ENCODE data around the gene PPFIA1.
A peak's percentile ranks its signal among the peaks of the same experiment; 100 is the strongest.

PPFIA1 gene

GRCh38 chr11:70270104-70270876, at the start of gene PPFIA1:
Gene PPFIA1, plus strand, starts transcription at chr11:70270690. Its CDS starts 1,483 bp downstream, at chr11:70272173.
- peak; percentile 95 for DNase-seq

GRCh38 chr11:70220920-70221319, 49.6 kb upstream of the PPFIA1 start:
- DNase-seq = no peak

GRCh38 chr11:70225681-70226177, 44.8 kb upstream of the PPFIA1 start:
- no peak for DNase-seq

- DNase-seq = no peak
These were observed 44.3 kb upstream of the PPFIA1 start for GRCh38 chr11:70226183-70226582.

GRCh38 chr11:70226967-70227366, 43.5 kb upstream of the PPFIA1 start:
- no peak for DNase-seq

- no peak for DNase-seq
These were observed 40.8 kb upstream of the PPFIA1 start for GRCh38 chr11:70229737-70230136.

GRCh38 chr11:70230151-70230839, 40.2 kb upstream of the PPFIA1 start:
- DNase-seq = no peak

GRCh38 chr11:70230840-70231710, 39.4 kb upstream of the PPFIA1 start:
- DNase-seq = no peak

GRCh38 chr11:70233034-70233433, 37.5 kb upstream of the PPFIA1 start:
- DNase-seq = no peak

- no peak for DNase-seq
These were observed 37.0 kb upstream of the PPFIA1 start for GRCh38 chr11:70233511-70233934.

- DNase-seq = no peak
These were observed 36.5 kb upstream of the PPFIA1 start for GRCh38 chr11:70233962-70234361.

- no peak for DNase-seq
These were observed 30.2 kb upstream of the PPFIA1 start for GRCh38 chr11:70240337-70240736.

GRCh38 chr11:70241709-70242108, 28.8 kb upstream of the PPFIA1 start:
- DNase-seq = no peak

- no peak for DNase-seq
These were observed 27.6 kb upstream of the PPFIA1 start for GRCh38 chr11:70242885-70243284.

GRCh38 chr11:70243912-70244652, 26.4 kb upstream of the PPFIA1 start:
- DNase-seq = no peak

- DNase-seq = no peak
These were observed 25.8 kb upstream of the PPFIA1 start for GRCh38 chr11:70244698-70245097.

GRCh38 chr11:70246196-70246595, 24.3 kb upstream of the PPFIA1 start:
- DNase-seq = no peak

GRCh38 chr11:70247042-70247709, 23.3 kb upstream of the PPFIA1 start:
- DNase-seq = no peak

GRCh38 chr11:70247710-70248072, 22.8 kb upstream of the PPFIA1 start:
- DNase-seq = no peak

- DNase-seq = no peak
These were observed 19.4 kb upstream of the PPFIA1 start for GRCh38 chr11:70250876-70251658.

Data from NCI-H1436 (cell line).